Hematopoietic multipotent progenitor cell treated with erythropoietin and hydrocortisone succinate and interleukin-3 and kit ligand, for 15 days (in vitro differentiated cells): ENCODE data around the gene CAPN5.

Experiments
- DNase-seq: peaks from one replicate; pipeline ENCODE4 v3.0.0-alpha.2; 2015; ENCODE audit warnings: low spot score

CAPN5 gene

GRCh38 chr11:77149716-77150392 is 83.1 kb downstream of the CAPN5 start:
- no peak for DNase-seq

GRCh38 chr11:77150836-77151235 is 84.1 kb downstream of the CAPN5 start:
- no peak for DNase-seq

GRCh38 chr11:77151804-77152509 is 85.2 kb downstream of the CAPN5 start:
- no peak for DNase-seq

GRCh38 chr11:77152846-77153245 is 86.1 kb downstream of the CAPN5 start:
- DNase-seq, result no peak

- no peak for DNase-seq
These were observed 86.8 kb downstream of the CAPN5 start for GRCh38 chr11:77153276-77154185.

GRCh38 chr11:77154381-77155081 is 87.8 kb downstream of the CAPN5 start:
- no peak for DNase-seq

- DNase-seq, result no peak
These were observed 88.3 kb downstream of the CAPN5 start for GRCh38 chr11:77155082-77155475.

GRCh38 chr11:77155556-77156130 is 88.9 kb downstream of the CAPN5 start:
- DNase-seq, result no peak

- DNase-seq, result no peak
These were observed 89.8 kb downstream of the CAPN5 start for GRCh38 chr11:77156396-77157195.

GRCh38 chr11:77158041-77158695 is 91.4 kb downstream of the CAPN5 start:
- no peak for DNase-seq

GRCh38 chr11:77159219-77159936 is 92.6 kb downstream of the CAPN5 start:
- DNase-seq, result no peak

GRCh38 chr11:77159937-77160495 is 93.2 kb downstream of the CAPN5 start:
- DNase-seq, result no peak

- no peak for DNase-seq
These were observed 96.5 kb downstream of the CAPN5 start for GRCh38 chr11:77163271-77163670.

- no peak for DNase-seq
These were observed 98.3 kb downstream of the CAPN5 start for GRCh38 chr11:77165066-77165465.

GRCh38 chr11:77166021-77166420 is 99.2 kb downstream of the CAPN5 start:
- no peak for DNase-seq

- no peak for DNase-seq
These were observed 100.4 kb downstream of the CAPN5 start for GRCh38 chr11:77167111-77167626.

- DNase-seq, result no peak
These were observed 101.0 kb downstream of the CAPN5 start for GRCh38 chr11:77167791-77168190.

- DNase-seq, result no peak
These were observed 103.3 kb downstream of the CAPN5 start for GRCh38 chr11:77170107-77170506.

- DNase-seq, result no peak
These were observed 104.5 kb downstream of the CAPN5 start for GRCh38 chr11:77171254-77171653.
